ENCODE measurements around the gene PKP4.
"Not testable (repeated sequence)": the region's sequence is repeated elsewhere in the genome, so short reads cannot be mapped to it uniquely, and the experiment has no call there.

PKP4 gene

DNA sequence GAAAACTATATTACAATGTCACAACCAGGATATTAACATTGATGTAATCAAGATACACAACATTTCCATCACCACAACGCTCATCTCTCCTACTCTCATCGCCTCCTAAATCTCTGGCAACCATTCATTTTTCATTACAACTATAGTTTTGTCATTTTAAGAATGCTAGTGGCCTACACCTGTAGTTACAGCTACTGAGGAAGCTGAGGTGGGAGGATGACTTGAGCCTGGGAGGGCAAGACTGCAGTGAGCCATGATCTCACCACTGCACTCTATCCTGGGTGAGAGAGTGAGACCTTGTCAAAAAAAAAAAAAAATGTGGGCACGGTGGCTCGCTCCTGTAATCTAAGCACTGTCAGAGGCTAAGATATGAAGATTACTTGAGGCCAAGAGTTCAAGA, 10.5 kb downstream of the PKP4 start:
- DNase-seq = no peak

DNA sequence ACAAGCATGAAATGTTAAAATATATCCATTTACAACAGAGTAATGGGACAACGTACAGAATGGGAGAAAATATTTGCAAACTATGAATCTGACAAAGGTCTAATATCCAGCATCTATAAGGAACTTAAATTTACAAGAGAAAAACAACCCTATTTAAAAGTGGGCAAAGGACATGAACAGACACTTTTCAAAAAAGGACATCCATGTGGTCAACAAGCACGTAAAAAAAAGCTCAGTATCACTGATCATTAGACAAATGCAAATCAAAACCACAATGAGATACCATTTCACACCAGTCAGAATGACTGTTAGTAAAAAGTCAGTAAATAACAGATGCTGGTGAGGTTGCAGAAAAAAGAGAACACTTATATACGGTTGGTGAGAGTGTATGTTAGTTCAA, 16.1 kb downstream of the PKP4 start:
- not testable (repeated sequence) for DNase-seq

DNA sequence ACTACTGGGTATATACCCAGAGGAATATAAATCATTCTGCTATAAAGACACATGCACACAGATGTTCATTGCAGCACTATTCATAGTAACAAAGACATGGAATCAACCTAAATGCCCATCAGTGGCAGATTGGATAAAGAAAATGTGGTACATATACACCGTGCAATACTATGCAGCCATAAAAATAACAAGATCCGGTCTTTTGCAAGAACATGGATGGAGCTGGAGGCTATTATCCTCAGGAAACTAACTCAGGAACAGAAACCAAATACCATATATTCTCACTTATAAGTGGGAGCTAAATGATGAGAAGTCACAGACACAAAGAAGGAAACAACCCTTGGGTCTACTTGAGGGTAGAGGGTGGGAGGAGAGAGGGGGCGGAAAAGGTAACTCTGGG, 16.5 kb downstream of the PKP4 start:
- DNase-seq = not testable (repeated sequence)

DNA sequence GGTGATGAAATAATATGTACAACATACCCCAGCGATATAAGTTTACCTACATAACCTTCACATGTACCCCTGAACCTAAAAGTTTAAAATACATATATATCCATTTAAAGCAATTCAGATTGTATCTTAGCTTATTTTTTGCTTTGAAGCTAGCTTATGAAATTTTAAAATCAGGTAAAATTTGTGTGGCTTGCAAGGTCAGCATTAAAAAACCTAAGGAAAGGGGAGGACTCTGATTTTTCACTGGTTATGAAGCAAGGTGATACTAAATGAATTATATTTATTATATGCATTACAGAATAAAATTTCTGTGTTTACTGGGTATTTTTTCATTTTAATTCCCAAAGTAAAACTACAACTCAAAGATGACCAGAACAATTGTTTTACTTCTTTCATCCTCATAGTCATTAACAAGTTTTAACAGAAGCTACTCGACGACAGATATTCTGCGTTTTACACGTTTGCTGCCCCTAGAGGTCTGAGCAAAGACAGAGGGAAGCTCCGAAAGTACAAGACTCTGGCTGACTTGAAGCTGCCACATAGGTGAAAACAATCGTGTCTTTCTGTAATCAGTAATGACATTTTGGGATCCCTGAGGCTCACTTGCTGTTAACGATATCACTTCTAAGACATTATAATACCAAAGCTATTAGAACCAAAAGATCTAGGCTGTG, 17.1 kb downstream of the PKP4 start:
- no peak for DNase-seq

DNA sequence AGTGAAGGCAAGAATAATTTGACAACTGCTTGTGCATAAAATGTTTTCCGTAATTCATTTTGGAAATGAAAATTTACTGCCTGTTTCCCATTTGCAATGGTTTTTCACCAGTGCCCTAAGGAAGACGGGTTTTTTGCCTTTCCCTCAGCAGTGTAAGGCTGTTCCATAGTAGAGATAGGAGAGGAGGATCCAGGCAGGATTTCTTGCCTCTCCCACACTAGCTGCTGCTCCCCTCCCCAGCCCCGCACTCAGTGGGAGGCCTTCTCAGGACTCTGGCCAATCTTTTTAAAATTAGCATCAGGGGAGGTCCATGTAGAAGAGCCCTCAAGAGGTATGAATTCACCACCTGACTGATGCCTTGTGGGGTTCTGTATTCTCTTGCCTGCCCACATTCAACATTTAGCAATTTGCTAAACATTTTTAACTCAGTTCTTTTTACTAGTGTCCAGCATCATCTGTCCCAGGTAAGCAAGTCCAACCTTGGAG, 17.8 kb downstream of the PKP4 start:
- not testable (repeated sequence) for DNase-seq

- DNase-seq = no peak
Measured at GRCh38 chr2:158477202-158477601, 20.4 kb downstream of the PKP4 start.

DNA sequence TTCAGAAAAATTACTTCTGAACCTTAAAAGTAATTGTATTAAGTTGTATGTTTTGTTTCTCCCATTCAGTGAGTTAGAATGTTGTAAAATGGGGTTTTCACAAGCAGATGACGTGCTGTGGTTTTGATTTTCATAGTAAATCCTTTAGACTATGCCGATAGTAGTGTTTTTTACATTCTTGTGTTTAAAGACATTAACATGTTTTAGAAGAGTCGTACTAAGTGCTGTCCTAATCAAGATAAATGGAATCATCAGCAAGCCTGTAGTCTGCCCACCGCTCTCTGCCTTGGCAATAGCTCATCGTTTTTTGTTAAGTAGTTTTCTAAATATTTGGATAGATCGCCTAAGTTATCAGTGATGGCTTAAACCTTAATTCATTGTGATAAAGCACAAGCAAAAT, 21.5 kb downstream of the PKP4 start:
- DNase-seq = no peak

DNA sequence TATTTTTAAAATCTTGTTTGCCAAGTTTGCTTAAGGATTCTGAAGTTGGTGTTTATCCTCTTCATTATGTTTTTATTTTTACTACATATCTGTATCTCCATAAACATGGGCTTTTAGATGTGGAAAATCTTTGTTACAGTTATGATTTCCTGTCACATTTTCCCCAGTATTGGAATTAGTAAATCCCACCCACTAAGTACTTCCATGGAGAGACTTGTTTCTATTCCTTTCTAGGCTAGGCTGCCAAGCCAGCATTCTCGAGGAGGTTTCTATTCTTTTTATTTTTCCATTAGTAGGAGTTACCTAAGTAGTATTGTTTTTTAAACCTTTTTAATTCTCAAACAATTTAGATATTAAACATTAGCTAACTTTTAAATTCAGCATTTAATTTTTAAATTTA, 22.1 kb downstream of the PKP4 start:
- no peak for DNase-seq

GRCh38 chr2:158481116-158481515, 24.4 kb downstream of the PKP4 start:
- DNase-seq = no peak

GRCh38 chr2:158482594-158482993, 25.8 kb downstream of the PKP4 start:
- no peak for DNase-seq

- no peak for DNase-seq
Measured at GRCh38 chr2:158484892-158485556, 28.3 kb downstream of the PKP4 start.

GRCh38 chr2:158486150-158486969, 29.6 kb downstream of the PKP4 start:
- no peak for DNase-seq

DNA sequence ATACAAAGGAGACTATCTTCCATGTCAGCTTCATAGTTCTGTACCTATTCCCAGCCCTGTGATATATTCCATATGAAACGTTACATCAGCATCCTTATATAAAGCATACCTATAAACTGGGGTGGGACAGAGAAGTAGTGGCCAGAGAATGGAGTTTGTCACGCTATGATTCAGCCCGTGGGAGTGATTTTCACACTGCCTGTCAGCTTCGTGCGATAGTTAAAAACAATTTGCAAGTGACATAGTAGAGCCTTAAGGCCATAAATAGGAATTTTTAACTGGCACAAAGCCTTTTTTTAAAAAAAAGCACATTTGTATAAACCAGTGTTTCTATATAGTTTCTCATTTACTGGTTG, 30.2 kb downstream of the PKP4 start:
- no peak for DNase-seq

- no peak for DNase-seq
Measured at GRCh38 chr2:158487419-158487818, 30.7 kb downstream of the PKP4 start.

DNA sequence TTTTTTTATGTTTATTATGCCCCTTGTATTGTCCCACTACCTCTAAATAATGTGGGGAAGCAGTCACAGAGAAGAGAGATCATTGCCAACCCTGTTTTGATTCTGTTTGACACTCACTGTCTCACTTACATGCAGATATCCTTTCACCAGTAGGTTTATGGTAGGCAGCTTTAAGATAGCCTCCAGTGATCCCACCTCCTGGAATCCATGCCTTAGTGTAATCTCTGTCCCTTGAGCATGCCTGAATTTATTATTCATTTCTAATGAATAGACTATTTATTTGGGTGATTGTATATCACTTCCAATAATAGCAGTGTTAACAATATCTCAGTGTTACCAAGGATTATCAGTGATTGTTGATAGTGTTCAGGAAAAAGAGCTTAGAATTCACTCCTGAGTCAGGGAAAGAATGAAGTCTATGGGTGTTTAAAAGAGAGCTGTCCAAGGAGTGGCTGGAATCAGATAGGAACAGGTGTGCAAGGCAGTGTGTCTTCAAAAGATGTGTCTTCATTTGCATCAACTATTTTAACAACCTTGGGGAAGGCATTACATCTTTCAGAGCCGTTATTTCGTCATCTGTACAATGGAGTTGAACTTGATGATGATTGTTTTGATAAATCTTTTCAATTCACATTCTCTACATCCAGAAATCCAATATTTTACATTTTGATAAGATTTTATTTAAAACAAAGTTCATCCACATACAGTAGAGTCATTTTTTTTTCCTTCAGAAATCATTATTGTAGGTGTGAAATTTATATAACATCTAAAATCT, 31.9 kb downstream of the PKP4 start:
- DNase-seq = no peak

DNA sequence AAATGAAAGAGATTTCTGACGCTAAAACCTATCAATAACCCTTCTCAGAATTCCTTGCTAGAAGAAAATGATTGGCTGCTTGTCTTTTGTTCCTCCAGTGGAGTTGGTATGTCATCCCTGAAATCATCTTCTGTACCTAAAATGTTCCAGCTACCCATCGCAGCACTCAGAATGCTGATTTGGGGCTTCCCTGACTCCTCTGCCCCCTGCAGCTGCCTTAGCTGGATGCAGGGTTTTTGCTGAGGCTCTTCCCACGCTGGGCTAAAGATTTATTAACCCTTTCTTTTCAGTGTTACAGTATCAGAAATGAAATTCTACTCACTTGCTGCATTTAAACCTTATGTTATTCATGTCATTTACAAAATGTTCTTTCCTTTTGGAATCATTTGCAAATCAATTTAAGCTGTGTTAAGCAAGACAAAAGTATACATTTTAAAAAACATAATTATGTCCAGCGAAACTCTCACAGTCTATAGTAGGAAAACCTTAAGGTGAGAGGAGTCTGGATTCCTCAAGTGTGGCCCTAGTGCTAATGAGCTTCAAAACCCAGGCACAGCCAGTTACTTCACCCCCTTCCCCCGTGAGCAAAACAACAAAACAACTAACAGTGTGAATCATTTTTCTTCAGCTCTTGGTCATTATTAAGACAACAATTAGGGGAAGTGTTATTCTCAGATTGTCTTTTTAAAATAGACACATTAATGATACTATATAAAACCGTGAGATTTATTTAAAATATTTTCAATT, 32.8 kb downstream of the PKP4 start:
- DNase-seq = no peak

DNA sequence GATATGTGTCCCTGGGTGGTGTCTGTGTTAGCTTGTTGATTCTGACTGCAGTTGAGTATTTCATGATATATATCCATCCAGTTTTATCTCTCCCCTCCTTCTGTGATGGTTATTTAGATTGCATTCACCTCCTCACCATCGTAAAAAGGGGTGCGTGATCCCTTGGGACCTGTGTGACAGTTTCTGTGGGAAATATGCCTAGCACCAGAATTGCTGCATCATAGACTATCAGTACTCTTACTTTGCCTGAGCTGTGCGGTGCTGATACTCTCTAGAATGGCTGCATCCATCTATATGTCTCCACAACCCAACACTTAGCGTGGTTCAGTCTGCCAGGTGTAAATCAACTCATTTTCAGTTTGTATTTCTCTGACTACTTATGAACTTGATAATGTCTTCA, 34.3 kb downstream of the PKP4 start:
- DNase-seq = no peak

GRCh38 chr2:158493458-158493857, 36.7 kb downstream of the PKP4 start:
- DNase-seq = no peak

DNA sequence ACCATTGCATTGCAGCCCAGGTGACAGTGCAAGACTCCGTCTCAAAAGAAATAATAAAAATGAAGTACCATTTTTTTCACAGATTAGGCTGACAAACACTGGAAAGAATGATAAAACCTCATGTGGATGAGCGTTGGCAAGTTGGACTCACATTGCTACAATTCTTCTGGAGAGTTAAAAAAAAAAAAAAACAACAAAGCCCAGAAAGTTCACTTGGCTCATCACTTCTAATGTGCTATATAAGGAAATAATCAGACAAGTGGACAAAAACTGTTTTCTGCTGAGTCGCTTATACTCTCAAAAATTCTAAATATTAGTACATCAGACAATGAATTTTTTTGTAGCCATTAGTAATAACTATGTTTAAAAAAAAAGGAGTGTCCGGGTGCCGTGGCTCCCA, 38.4 kb downstream of the PKP4 start:
- no peak for DNase-seq

GRCh38 chr2:158496986-158497385, 40.2 kb downstream of the PKP4 start:
- DNase-seq = no peak

GRCh38 chr2:158497486-158497885, 40.7 kb downstream of the PKP4 start:
- no peak for DNase-seq

- DNase-seq = no peak
Measured at GRCh38 chr2:158498043-158498748, 41.4 kb downstream of the PKP4 start.
